Activated CD4-positive, alpha-beta T cell treated with anti-CD3 and anti-CD28 coated beads, Interleukin-2, amount 50 U/mL, for 1 hour (primary cell): ENCODE results near the gene SIPA1L3.

ENCODE experiments used
- DNase-seq: peaks from one replicate; pipeline ENCODE4 v3.0.0-alpha.2; 2020

The SIPA1L3 gene

GRCh38 chr19:38130399-38130798, 223.4 kb downstream of the SIPA1L3 start:
- no peak for DNase-seq

- DNase-seq, result no peak
Observed at GRCh38 chr19:38132781-38133180, 225.8 kb downstream of the SIPA1L3 start.

GRCh38 chr19:38133319-38133718, 226.3 kb downstream of the SIPA1L3 start:
- no peak for DNase-seq

GRCh38 chr19:38134540-38135149, 227.6 kb downstream of the SIPA1L3 start:
- peak; percentile 10 for DNase-seq

- DNase-seq, result no peak
Observed at GRCh38 chr19:38135150-38135998, 228.4 kb downstream of the SIPA1L3 start.

GRCh38 chr19:38139122-38139521, 232.1 kb downstream of the SIPA1L3 start:
- no peak for DNase-seq

- DNase-seq, result no peak
Observed at GRCh38 chr19:38141108-38141507, 234.1 kb downstream of the SIPA1L3 start.

GRCh38 chr19:38142176-38143035, 235.4 kb downstream of the SIPA1L3 start:
- DNase-seq, result peak; percentile 29

GRCh38 chr19:38143847-38144246, 236.8 kb downstream of the SIPA1L3 start:
- no peak for DNase-seq

- DNase-seq, result no peak
Observed at GRCh38 chr19:38144667-38145066, 237.7 kb downstream of the SIPA1L3 start.

- no peak for DNase-seq
Observed at GRCh38 chr19:38145623-38146022, 238.6 kb downstream of the SIPA1L3 start.

- no peak for DNase-seq
Observed at GRCh38 chr19:38148337-38148736, 241.3 kb downstream of the SIPA1L3 start.

GRCh38 chr19:38149661-38150061, 242.7 kb downstream of the SIPA1L3 start:
- no peak for DNase-seq

GRCh38 chr19:38151242-38151641, 244.2 kb downstream of the SIPA1L3 start:
- no peak for DNase-seq

GRCh38 chr19:38152461-38153379, 245.7 kb downstream of the SIPA1L3 start:
- no peak for DNase-seq

GRCh38 chr19:38155453-38155852, 248.4 kb downstream of the SIPA1L3 start:
- DNase-seq, result no peak

- no peak for DNase-seq
Observed at GRCh38 chr19:38158730-38159129, 251.7 kb downstream of the SIPA1L3 start.

GRCh38 chr19:38162094-38162493, 255.1 kb downstream of the SIPA1L3 start:
- DNase-seq, result no peak

- no peak for DNase-seq
Observed at GRCh38 chr19:38162632-38163031, 255.6 kb downstream of the SIPA1L3 start.

- no peak for DNase-seq
Observed at GRCh38 chr19:38163419-38164290, 256.6 kb downstream of the SIPA1L3 start.

GRCh38 chr19:38164526-38164925, 257.5 kb downstream of the SIPA1L3 start:
- DNase-seq, result no peak
